Left colon (tissue), 2 donors: ENCODE results near the gene TATDN3. TPM values are rescaled to one million over a fixed set of nuclear protein-coding genes. Genes with fewer than 3 reads are reported as not detected.
"Not testable (repeated sequence)": the region's sequence is repeated elsewhere in the genome, so short reads cannot be mapped to it uniquely, and the experiment has no call there.

Experiments
- ATAC-seq: fragments of 200-7000 bp; cut with Tn5 transposase; one replicate; pipeline ENCODE4 v1.9.1; 2020; ENCODE audit warnings: mild to moderate bottlenecking, moderate library complexity
- DNase-seq, 2 donors: peaks; one replicate each; pipeline ENCODE4 v3.0.0-alpha.2; 2020
- intact Hi-C, 2 donors: fragments of 100-400 bp; cut with DNase I in 1 of 2; cut with micrococcal nuclease in 1 of 2; formaldehyde crosslinking; loops; one replicate each; pipeline versions ENCODE4 v1.11.2 to v1.14.0; 2022; cut with DNase I, micrococcal nuclease
- total RNA-seq, 2 donors: library from RNA; stranded (reverse); fragmentation: NEBNext Ultra II Directional; extraction: Animal tissue kit (Norgen Biotek cat#: 25700); gene quantifications; one replicate each; pipeline ENCODE4 v1.2.1, GENCODE V29; 2021
- donor health status: DM: no; HTN: no; CAD: no.
- donor health status: DM: yes; HTN: yes; CAD: no.

Gene TATDN3
- total RNA-seq, 2 donors from 2014 or later: 10.3 to 10.4 TPM

DNA sequence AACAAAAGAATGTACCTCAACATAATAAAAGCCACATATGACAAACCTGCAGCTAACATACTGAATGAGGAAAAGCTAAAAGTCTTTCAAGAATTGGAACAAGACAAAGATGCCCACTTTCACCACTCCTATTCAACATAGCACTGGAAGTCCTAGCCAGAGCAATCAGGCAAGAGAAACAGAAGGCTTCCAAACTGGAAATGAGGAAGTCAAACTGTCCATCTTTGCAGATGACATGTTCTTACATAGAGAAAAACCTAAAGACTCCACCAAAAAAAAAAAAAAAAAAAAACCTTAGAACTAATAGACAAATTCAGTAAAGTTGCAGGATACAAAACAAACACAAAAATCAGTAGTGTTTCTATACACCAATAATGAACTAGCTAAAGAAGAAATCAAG is 20.4 kb upstream of the TATDN3 start:
- no peak for DNase-seq
- intact Hi-C loops: no loop called here
- ATAC-seq: no peak

DNA sequence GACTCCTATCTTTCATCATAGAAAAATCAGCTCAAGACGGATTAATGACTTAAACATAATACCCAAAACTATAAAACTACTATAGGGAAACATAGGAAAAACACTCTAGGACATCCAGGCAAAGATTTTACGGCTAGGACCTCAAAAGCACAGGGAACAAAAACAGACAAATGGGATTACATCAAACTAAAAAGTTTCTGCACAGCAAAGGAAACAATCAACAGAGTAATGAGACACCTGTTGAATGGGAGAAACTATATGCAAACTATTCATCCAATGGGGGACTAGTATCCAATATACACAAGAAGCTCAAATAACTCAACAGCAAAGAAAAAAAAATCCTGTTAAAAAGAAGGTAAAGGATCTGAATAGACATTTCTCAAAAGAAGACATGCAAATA is 18.7 kb upstream of the TATDN3 start:
- ATAC-seq (no peak), DNase-seq (no peak)
- intact Hi-C loops: no loop called here

DNA sequence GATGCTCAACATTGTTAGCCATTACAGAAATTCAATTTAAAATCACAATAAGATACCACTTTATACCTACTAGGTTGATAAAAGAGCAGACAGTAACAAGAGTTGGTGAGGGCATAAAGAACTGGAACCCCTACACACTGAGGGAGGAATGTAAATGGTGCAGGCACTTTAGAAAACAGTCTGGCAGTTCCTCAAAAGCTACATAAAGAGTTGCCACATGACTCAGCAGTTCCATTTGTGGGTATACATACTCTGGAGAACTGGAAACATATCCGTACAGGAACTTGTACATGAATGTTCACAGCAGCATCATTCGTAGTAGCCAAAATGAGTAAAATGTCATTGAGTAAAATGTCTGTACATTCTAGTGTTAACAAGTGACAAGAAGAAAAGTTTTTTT is 17.1 kb upstream of the TATDN3 start:
- intact Hi-C loops: no loop called here
- no peak for ATAC-seq
- DNase-seq: no peak

GRCh38 chr1:212775241-212775640 is 16.5 kb upstream of the TATDN3 start:
- ATAC-seq (no peak), DNase-seq (no peak)
- intact Hi-C loops: no loop called here

DNA sequence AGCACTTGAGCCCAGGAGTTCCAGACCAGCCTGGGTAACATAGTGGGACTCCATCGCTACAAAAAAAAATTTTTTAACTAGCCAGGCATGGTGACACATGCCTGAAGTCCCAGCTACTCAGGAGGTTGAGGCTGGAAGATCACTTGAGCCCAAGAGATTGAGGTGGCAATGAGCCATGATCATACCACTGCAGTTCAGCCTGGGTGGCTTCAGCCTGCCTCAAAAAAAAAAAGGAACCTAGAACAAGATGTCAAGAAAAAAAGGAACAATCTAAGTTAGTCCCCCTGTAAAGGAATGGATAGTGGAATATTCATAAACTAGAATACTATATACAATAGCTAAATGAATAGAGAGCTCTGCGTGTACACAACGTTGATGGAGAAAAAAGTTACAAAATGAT is 14.5 kb upstream of the TATDN3 start:
- intact Hi-C loops: no loop called here
- ATAC-seq: no peak
- DNase-seq: no peak

GRCh38 chr1:212779086-212779485 is 12.6 kb upstream of the TATDN3 start:
- intact Hi-C loops, DNase-seq, ATAC-seq: not testable (repeated sequence)

DNA sequence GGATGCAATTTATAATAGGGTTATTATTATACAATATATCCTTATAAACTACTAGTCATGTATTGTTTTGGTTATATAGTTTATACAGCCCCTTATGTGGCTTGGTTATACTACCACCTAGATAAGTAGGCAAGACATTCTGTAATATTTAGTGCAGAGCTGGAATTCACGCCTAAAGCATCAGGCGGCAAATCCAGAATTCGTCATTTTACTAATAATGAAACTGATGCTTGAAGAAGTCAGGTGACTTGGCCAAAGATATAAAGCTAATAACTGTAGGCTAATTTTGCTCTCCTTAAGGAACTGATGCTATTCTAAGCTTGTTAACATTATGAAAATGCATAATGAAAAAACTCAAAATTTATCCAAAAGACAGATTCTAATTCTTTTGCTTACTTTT is 10.9 kb upstream of the TATDN3 start:
- DNase-seq (no peak), ATAC-seq (no peak)
- intact Hi-C loops: loop anchor here in 1 of 2 donors (10.0 kb wide), 2 partner anchors 106 to 306 kb away; no protein-coding TSS in a partner anchor

GRCh38 chr1:212781225-212781624 is 10.5 kb upstream of the TATDN3 start:
- ATAC-seq (no peak), DNase-seq (no peak)
- intact Hi-C loops: loop anchor here in 1 of 2 donors (10.0 kb wide), 2 partner anchors 106 to 306 kb away; no protein-coding TSS in a partner anchor

GRCh38 chr1:212782422-212783154 is 9.1 kb upstream of the TATDN3 start:
- intact Hi-C loops: loop anchor here in 1 of 2 donors (10.0 kb wide), 2 partner anchors 108 to 308 kb away; no protein-coding TSS in a partner anchor
- ATAC-seq: peak; percentile 63
- DNase-seq: no peak

- no peak for ATAC-seq
- DNase-seq: no peak
- intact Hi-C loops: loop anchor here in 1 of 2 donors (10.0 kb wide), 2 partner anchors 109 to 309 kb away; no protein-coding TSS in a partner anchor
Observed at GRCh38 chr1:212783976-212784375, 7.7 kb upstream of the TATDN3 start.

- no peak for DNase-seq
- ATAC-seq: no peak
- intact Hi-C loops: loop anchor here in 1 of 2 donors (10.0 kb wide), 2 partner anchors 111 to 311 kb away; no protein-coding TSS in a partner anchor
Observed at GRCh38 chr1:212785871-212786270, 5.8 kb upstream of the TATDN3 start.

DNA sequence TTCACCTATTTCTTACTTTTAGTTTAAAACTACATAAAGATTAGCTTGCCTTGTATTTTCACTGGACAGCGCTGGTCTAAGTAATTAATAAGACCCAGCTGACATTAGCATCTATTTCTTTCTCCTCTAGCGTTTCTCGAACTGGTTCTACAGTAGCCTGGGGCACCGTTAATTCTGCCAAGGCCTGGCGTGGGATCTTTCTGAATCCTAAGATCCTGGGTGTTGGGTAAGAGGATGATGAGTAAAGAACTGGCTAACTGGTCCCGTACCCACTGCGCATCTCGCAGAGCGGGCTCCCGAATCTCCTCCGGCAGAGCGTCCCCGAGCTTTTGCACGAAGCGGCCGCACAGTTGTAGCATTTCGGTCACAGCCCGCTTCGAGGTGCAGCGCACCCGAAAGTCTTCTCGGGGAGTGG is 426 bp upstream of the TATDN3 start:
- DNase-seq (no peak), ATAC-seq (peak; percentile 44)
- intact Hi-C loops: no loop called here

- ATAC-seq (no peak), DNase-seq (no peak)
- intact Hi-C loops: no loop called here
Observed at GRCh38 chr1:212792396-212792908, 758 bp downstream of the TATDN3 start.

- intact Hi-C loops: no loop called here
- DNase-seq (no peak), ATAC-seq (no peak)
Observed at GRCh38 chr1:212794561-212795014, 2.9 kb downstream of the TATDN3 start.

- intact Hi-C loops: no loop called here
- DNase-seq (no peak), ATAC-seq (no peak)
Observed at GRCh38 chr1:212797681-212798080, 6.0 kb downstream of the TATDN3 start.

DNA sequence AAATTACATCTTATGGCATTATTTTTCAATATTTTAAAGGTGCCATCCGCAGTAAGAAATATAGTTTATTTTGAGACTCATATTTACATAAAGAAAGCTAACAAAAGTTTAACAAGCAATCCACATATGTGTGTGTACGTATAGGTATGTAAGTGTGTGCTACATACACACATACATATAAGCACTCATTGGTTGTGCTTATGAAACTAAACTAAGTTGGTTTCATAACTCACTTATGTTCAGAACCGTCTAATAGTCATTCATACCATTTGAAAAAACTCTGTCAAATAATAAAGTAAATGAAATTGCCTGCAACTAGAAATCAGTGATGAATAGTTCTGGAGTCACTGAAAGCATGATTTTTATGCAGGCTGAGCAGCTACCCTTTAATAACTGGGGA is 14.1 kb downstream of the TATDN3 start:
- DNase-seq (no peak), ATAC-seq (no peak)
- intact Hi-C loops: no loop called here

DNA sequence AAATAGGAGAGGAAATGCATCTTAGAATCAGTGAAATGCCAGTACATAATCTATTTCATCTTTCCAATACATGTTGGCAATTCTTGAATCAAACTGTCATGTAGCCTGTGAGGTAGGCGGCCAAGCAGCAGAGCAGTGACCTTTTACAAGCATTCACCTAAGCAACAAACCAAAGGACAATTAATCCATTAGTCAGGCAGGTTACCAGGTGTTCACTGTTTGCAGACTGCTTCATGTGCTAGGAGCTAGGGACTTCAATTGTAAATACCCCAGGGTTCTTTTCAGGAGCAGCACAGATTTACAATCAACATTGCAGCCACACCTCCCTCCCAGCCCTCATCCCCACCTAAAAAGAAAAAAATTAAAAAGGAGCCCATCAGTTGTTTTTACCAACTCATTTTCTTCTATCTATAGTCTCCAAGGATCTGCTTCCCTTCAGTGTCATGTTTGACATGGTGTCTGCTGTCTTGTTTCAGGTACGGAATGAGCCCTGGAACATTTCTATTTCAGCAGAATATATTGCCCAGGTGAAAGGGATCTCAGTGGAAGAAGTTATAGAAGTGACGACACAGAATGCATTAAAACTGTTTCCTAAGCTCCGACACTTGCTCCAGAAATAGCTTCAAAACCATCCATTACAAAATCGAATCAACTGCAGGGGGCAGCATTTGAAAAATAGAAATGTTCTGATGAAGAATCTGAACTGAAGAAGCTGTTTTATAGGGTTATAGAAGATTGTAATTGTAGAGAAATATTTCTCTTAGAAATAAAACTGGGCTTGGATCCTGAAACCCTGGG is 23.0 kb downstream of the TATDN3 start:
- intact Hi-C loops: loop anchor here in 1 of 2 donors (10.0 kb wide), 1 partner anchor 170 kb away; no protein-coding TSS in a partner anchor
- peak; percentile 70 for ATAC-seq
- DNase-seq: peak in 1 of 2 donors; percentile 28

GRCh38 chr1:212816567-212817278 is 25.0 kb downstream of the TATDN3 start:
- intact Hi-C loops: loop anchor here in 1 of 2 donors (10.0 kb wide), 1 partner anchor 168 kb away; no protein-coding TSS in a partner anchor
- ATAC-seq: peak; percentile 77
- DNase-seq: no peak

- DNase-seq: no peak
- ATAC-seq: no peak
- intact Hi-C loops: loop anchor here in 1 of 2 donors (10.0 kb wide), 1 partner anchor 165 kb away; no protein-coding TSS in a partner anchor
Observed at GRCh38 chr1:212819726-212820125, 28.0 kb downstream of the TATDN3 start.
